Fibroblast of the aortic adventitia (primary cell): ENCODE measurements around the gene GTPBP3. TPM values are rescaled to one million over a fixed set of nuclear protein-coding genes. Genes with fewer than 3 reads are reported as not detected.

Source experiments
- DNase-seq: peaks from one replicate; pipeline ENCODE4 v3.0.0-alpha.2; 2010; ENCODE audit warnings: low read depth
- H3K4me3 ChIP-seq: 2 replicates; pipeline ENCODE4 v1.5.1; 2011; ENCODE audit warnings: low read depth, mild to moderate bottlenecking, control low read depth, low read length, moderate library complexity
- total RNA-seq: library from RNA; depleted of rRNA; stranded (reverse); fragments of >200 nt; gene quantifications from 2 replicates; pipeline ENCODE4 v1.2.3, GENCODE V29; 2012; ENCODE audit warnings: low replicate concordance
- TF ChIP-seq, protein P1 (sequence below): IDR thresholded peaks from 2 replicates; pipeline ENCODE4 v1.5.1; 2011; ENCODE audit warnings: mild to moderate bottlenecking, low read length, control low read depth, inconsistent platforms; ENCODE audit not compliant: insufficient read depth

Gene GTPBP3
- total RNA-seq, 1 donor = 12.1 TPM

DNA sequence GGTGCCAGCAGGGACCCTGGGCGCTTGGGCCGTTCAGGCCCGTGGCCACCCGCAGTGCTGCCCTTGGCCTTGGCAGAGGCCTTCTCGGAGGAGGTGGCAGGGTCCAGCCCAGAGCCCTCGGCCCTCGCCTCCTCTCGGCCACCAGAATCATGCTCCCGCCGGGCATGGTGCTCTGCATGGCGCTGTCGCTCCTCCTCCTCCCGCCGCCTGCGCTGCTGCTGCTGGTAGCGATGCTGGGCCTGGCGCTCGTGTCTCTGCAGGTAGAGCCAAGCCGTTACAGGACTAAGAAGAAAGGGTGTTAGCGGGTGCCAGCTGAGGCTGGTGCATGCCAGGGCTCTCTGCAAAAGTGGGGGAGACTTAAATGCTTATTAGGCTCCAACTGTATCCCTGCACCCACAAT, 12.2 kb upstream of the GTPBP3 start:
- no peak for DNase-seq
- no peak overlapping the region for H3K4me3 ChIP-seq
- TF ChIP-seq, protein P1, sequence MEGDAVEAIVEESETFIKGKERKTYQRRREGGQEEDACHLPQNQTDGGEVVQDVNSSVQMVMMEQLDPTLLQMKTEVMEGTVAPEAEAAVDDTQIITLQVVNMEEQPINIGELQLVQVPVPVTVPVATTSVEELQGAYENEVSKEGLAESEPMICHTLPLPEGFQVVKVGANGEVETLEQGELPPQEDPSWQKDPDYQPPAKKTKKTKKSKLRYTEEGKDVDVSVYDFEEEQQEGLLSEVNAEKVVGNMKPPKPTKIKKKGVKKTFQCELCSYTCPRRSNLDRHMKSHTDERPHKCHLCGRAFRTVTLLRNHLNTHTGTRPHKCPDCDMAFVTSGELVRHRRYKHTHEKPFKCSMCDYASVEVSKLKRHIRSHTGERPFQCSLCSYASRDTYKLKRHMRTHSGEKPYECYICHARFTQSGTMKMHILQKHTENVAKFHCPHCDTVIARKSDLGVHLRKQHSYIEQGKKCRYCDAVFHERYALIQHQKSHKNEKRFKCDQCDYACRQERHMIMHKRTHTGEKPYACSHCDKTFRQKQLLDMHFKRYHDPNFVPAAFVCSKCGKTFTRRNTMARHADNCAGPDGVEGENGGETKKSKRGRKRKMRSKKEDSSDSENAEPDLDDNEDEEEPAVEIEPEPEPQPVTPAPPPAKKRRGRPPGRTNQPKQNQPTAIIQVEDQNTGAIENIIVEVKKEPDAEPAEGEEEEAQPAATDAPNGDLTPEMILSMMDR = no peak

DNA sequence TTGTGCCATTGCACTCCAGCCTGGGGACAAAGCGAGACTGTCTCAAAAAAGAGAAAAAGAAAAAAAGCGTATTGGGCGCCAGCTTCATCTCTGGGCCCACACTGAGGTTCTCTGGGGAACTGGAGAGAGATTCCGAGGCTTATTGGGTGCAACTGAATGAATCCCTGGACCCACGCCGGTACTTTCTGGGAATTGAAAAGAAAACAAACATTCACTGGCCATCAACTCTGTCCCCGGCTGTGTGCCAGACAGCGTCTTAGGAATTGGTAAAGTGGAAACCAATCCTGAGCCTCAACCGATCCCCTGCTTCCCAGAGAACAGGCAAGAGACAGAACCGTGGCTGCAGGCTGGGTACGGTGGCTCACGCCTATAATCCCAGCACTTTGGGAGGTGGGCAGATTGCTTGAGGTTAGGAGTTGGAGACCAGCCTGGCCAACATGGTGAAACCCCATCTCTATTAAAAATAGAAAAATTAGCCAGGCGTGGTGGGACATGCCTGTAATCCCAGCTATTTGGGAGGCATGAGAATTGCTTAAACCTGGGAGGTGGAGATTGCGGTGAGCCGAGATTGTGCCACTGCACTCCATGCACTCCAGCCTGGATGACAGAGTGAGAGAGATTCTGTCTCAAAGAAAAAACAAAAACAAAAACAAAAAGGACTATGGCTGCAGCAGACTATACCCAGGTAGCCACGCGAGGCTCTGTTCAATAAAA, 11.3 kb upstream of the GTPBP3 start:
- DNase-seq = peak; percentile 75
- H3K4me3 ChIP-seq = no peak overlapping the region
- TF ChIP-seq, protein P1 = no peak

DNA sequence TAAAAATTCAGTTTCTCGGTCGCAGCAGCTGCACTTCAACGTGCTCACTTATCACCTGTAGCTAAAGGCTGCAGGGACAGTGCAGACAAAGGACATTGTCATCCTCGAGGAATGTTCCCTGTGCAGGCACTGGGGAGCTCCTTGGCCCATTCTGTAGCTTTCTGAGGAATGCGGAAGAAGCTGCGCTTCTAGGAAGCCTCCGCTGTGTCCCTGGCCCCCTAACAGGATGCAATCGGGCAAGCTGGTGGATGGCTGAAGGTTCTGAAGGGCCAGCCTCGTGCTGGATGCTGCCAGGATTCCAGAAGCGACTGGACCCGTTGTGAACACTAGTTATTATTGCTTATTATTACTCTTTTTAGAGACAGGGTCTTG, 10.8 kb upstream of the GTPBP3 start:
- TF ChIP-seq, protein P1 = no peak
- no peak overlapping the region for H3K4me3 ChIP-seq

DNA sequence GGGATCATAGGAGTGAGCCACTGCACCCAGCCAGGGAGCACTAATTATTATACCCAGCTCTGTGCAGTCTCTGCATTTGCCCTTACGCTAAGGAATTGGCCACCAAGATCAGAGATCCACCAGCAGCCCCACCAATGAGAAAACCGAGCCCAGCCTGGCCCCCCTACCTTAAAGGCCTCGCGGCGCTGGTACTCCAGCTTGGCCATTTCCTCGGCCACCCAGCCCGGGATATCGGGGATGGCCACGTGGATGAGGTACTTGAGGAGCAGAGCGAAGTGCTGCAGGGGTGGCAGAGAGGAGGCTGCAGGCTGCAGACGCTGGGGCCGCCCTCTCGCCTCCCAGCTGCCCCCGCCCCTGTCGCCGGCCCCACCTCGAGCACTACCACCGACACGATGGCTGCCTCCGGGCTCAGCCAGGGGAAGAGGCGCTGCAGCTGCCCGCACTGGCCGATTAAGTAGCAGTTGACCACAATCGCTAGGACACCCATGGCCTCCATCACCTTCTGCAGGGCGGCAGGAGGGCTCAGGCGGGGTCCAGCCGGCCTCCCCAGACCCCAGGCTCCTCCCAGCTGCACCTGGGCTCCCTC, 10.2 kb upstream of the GTPBP3 start:
- no peak overlapping the region for H3K4me3 ChIP-seq
- TF ChIP-seq, protein P1 = no peak
- no peak for DNase-seq

More for the DNA sequence above, 10.8 kb upstream of the GTPBP3 start:
- no peak for DNase-seq

DNA sequence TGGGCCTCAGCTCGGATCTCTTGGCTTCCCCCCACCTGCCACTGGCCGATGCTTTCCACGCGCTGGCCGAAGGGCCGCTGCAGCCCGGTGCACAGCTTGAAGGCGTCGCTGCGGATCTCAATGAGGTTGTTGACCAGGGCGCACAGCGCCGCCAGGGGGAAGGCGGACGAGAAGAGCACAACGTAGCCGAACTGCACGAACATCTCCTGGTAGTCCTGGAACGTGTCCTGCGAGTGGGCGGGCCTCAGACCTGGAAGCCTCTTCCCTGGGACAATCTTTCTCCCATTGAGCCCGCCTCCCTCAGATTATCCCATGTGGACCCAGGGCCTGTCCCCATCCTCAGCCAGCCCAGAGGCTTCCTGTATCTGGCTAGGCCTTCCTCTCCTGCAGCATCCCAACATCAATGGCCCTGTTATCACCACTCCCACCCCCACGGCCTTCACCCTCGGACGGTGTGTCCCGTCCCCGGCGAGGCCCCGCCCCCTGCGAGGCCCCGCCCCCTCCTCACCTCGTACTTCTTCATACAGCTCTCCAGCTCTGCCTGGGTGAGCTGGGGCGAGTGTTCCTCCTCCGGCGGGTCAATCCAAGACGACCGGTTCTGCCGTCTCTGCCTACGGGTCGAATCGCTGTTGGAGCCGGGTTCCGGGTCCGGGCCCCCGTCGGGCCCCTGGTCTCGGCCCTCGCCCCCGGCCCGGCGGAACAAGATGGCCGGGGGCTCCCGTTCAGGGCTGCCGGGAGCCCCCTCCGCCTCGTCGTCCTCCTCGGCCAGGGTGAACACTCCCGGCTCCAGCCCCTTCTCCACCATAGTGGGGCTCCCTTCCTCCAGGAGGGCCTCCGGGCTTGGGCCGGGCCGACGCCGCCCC, 9.5 kb upstream of the GTPBP3 start:
- TF ChIP-seq, protein P1 = no peak
- DNase-seq = no peak
- no peak overlapping the region for H3K4me3 ChIP-seq

GRCh38 chr19:17328517-17329365, 8.6 kb upstream of the GTPBP3 start:
- no peak overlapping the region for H3K4me3 ChIP-seq
- no peak for DNase-seq
- TF ChIP-seq, protein P1 = no peak
